HG02840 (cell line): ENCODE measurements around the gene OSBP.
"Not testable (repeated sequence)": the region's sequence is repeated elsewhere in the genome, so short reads cannot be mapped to it uniquely, and the experiment has no call there.

Source experiments
- ATAC-seq: cut with Tn5 transposase; IDR thresholded peaks from one replicate; pipeline ENCODE4 v1.9.1; 2021; ENCODE audit warnings: mild to moderate bottlenecking, moderate library complexity, moderate number of reproducible peaks; ENCODE audit not compliant: unreplicated experiment, low FRiP score

The OSBP gene

GRCh38 chr11:59615637-59616395 lies at the start of gene OSBP:
TSS of gene OSBP (minus strand) at chr11:59615774. CDS start at chr11:59615664, 110 bp downstream.
- peak; percentile 82 for ATAC-seq

DNA sequence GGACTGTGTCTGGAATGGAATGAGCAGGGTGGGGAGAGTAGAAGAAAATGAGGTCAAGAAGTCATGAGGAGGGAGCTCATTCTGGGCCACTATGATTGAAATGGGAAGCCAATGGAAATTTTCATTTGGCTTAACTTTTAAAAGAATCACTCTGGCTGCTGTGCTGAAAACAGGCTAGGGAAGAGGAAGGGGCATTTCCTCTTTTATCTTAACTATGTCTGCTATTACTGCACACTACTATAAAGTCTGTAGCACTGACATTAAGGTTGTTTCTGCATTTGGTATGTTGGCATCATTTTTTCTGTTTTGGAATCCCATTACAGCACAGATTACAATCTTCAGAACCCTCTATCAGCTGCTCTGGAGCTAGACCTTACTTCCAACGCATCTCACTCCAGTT lies 45.0 kb upstream of the OSBP start:
- no peak for ATAC-seq

DNA sequence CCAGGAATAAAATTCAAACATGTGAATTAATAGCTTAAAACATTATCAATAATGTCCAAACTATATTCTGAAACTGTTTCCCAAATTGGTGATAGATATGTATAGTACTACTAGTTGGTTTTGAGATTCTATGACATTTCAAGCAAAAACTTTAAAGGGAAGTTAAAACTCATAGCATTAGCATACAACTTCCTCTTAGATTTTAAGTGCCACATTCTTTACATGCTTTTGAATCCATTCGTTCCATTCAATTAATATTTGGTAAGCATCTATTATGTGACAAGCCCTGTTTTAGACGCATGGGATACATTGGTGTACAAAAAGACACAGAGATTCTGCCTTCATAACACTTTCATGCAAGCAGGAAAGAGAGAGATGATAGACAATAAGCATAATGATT lies 44.4 kb upstream of the OSBP start:
- ATAC-seq: no peak

DNA sequence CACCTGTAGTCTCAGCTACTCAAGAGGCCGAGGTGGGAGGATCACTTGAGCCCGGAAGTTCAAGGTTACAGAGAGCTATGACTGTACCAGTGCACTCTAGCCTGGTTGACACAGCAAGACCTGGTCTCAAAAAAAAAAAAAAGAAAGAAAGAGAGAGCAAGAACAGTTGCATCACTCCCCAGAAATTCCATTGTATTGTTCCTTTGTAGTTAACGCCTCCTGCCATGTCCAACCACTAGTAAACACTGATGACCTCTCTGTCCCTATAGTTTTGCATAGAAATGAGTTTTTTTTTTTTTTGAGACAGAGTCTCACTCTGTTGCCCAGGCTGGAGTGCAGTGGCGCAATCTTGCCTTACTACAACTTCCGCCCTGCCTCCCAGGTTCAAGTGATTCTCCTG lies 42.5 kb upstream of the OSBP start:
- ATAC-seq: no peak

- ATAC-seq: no peak
These were observed 39.3 kb upstream of the OSBP start for GRCh38 chr11:59654893-59655292.

GRCh38 chr11:59647245-59647980 lies 31.8 kb upstream of the OSBP start:
- no peak for ATAC-seq

DNA sequence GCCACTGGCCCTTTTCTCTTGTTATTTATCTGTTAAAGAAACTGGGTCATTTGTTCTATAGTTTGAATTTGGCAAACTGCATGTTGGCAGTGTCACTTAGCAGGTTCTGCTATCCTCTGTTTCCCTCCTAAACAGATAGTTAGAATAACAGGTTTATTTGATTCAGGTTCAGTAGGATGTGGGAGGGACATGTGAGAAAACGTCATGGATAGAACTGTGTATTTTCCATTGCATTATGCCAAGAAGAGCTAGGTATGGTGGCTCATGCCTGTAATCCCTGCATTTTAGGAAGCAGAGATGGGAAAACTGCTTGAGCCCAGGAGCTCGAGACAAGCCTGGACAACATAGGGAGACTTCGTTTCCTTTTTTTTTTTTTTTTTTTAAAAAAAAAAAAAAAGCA lies 29.0 kb upstream of the OSBP start:
- ATAC-seq: no peak

GRCh38 chr11:59643390-59643789 lies 27.8 kb upstream of the OSBP start:
- ATAC-seq: no peak

- no peak for ATAC-seq
These were observed 25.6 kb upstream of the OSBP start for GRCh38 chr11:59641156-59641555.

- no peak for ATAC-seq
These were observed 14.9 kb upstream of the OSBP start for GRCh38 chr11:59630493-59630892.

DNA sequence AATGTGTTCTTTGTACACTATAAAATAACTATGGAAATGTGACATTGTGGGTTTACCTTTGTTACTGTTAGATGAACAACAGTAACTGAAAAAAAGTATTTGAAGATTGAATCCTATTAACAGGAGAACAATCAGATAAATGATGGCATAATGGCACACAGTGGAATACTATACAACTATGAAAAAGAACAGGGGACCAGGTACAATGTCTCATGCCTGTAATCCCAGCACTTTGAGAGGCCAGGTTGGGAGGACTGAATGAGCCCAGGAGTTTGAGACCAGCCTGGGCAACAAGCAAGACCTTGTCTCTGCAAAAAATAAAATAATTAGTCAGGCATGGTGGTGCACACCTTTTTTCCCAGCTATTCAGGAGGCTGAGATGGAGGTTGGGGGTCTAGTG lies 14.4 kb upstream of the OSBP start:
- ATAC-seq: no peak

GRCh38 chr11:59626969-59627368 lies 11.4 kb upstream of the OSBP start:
- ATAC-seq: not testable (repeated sequence)

DNA sequence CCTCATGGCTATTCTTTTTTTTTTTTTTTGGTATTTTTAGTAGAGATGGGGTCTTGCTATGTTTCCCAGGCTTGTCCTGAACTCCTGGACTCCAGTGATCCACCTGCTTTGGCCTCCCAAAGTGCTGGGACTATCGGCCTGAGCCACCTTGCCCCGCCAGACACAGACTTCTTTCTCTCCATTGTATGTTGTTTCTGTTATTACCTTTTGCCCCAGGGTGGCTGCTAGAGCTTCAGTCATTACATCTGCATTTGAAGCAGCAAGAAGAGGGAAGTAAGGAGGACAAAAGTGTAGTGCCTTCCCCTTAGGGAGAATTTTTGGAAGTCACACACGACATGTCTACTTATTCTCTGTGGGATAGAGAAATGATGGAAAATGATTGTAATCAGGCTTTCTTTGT lies 10.1 kb upstream of the OSBP start:
- ATAC-seq: no peak

DNA sequence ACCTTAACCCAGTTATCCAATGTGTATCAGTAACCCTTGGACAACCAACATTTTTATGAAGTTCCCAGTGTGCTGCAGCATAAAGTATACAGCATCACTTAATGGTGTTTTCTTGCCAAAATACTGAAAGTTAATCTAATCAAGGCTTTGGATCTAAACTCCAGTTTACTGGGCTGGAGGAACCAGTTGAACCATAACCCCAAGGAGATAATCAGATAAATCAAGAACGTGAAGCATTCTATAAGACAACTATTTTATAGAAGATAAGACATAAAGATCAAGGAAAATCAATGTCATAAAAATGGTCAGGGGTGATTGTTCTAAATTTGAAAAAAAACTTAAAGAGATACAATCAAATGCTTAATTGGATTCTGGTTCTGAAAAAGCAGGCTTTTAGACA lies 2.3 kb upstream of the OSBP start:
- no peak for ATAC-seq

DNA sequence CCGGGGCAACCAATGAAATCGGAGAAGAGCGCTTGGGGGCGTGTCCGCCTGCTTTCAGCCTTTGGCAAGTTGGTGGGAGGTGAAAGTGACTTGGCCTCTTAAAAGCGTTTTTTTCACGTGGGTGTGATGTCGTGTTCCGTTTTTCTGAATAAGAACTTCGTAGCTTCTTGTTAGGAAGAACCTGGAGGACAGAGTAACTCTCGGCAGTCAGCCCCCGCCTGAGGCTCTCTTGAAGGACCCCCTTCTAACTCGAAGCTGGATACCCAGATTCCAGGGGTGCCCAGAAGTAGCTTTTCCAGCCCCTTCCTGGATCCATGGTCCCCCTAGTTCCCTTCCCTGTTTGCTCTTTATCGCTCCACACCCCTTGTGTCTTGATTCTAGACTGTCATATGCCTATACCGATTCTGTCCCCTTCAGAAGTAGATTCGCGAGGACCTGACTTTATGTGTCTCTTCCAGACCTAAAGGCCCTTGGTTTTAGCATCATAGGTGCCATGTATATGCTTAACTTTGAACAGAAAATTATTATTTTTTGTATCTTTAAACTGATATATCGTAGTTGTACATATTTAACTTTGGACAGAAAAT lies 915 bp upstream of the OSBP start:
- no peak for ATAC-seq

DNA sequence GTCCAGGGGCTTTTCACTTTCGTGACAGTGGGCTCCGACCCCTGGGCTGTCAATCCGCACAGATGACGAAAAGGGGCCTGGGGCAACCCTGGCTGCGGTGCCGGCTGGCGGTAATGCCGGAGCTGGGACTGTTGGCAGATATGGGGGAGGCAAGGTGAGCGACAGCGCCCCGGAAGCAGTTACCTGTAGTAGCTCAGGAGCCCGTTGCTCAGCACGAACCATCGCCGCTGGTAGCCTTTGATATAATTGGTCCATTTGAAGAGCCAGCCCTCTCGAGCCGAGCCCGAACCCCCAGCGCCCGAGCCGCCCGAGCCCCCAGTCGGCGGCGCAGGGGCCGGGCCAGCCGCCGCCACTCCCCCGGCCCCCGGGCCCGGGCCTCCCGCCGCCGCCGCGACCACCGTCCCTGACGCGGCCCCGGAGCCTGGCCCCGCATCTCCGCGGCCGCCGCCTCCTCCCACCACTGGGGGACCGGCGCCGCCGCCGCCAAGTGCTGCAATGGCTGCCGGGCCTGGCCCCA lies 396 bp downstream of the OSBP start:
- ATAC-seq: peak; percentile 14

- ATAC-seq: no peak
These were observed 1.1 kb downstream of the OSBP start for GRCh38 chr11:59614277-59615119.

DNA sequence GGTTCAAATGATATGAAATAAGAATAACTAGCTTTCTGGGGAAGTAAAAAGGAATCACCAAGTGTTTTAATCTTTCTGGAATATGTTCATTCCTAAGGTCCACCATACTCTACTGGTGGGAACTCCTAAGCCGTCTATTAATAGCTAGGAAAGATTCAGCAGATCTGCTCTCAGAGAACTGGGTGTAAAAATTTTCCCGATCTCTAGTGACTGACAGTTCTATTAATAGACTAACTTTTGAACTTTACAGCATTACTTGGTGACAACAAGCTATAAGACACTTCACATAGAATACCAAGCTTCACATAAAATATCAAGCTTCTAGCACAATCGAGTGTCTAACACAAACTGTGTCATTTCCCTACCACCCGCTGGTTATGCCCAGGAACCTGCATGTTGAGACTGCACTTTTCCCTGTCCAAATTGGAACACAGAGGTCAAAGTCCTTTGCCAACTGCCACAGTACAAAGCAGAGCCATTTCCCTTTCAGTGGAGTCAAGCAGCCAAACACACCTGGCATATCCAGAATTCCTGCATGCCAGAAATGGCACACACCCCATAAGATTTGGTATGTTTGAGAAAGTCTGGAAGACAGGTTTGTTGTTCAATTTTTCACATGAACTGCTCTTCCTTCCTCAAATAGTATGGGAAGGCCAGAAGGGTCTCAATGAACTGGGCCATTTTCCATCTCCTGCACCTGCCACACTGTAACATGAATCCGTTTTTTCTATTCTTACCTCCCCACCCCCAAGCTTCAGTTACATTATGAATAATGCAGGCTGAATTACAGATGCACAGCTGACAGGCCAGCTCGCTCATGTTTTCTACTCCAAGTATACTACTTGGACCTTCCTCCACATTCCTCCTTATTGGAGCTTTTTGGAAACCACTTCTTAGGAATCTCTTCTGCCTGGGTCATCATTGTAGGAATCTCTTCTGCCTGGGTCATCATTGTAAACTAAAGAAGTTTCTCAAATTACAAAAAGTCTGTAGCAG lies 3.7 kb downstream of the OSBP start:
- no peak for ATAC-seq

GRCh38 chr11:59610289-59610688 lies 5.3 kb downstream of the OSBP start:
- no peak for ATAC-seq
